GM12891 (cell line): ENCODE measurements around the gene HNRNPA2B1.
"Not testable (repeated sequence)": the region's sequence is repeated elsewhere in the genome, so short reads cannot be mapped to it uniquely, and the experiment has no call there.

ENCODE experiments used
- DNase-seq: peaks from one replicate; pipeline ENCODE4 v3.0.0; 2011; ENCODE audit warnings: low spot score; ENCODE audit not compliant: insufficient read length
- FAIRE-seq: peaks from 2 replicates; lab custom pipeline; 2011; peaks lifted over from hg19 to GRCh38; lab: Jason Lieb, UNC
- PAX5 ChIP-seq: IDR thresholded peaks from 2 replicates; pipeline ENCODE4 v1.6.1; 2011; ENCODE audit warnings: low read length, moderate library complexity, mild to moderate bottlenecking; ENCODE audit not compliant: insufficient read depth, severe bottlenecking
- POLR2A ChIP-seq: IDR thresholded peaks from 2 replicates; pipeline ENCODE4 v1.6.1; 2011; ENCODE audit warnings: low read depth, low read length, control low read depth
- POLR2AphosphoS5 ChIP-seq: IDR thresholded peaks from 2 replicates; pipeline ENCODE4 v1.6.1; 2011; ENCODE audit warnings: low read depth, low read length, control low read depth
- POU2F2 ChIP-seq: IDR thresholded peaks from 2 replicates; pipeline ENCODE4 v1.6.1; 2011; ENCODE audit warnings: low read depth, mild to moderate bottlenecking, control low read depth, low read length, moderate library complexity
- SPI1 ChIP-seq: IDR thresholded peaks from 2 replicates; pipeline ENCODE4 v1.6.1; 2011; ENCODE audit warnings: low read depth, low read length, control low read depth
- TAF1 ChIP-seq: IDR thresholded peaks from 2 replicates; pipeline ENCODE4 v1.6.1; 2011; ENCODE audit warnings: low read depth, low read length, control low read depth

Gene HNRNPA2B1

GRCh38 chr7:26198781-26199169 lies 1.8 kb downstream of the HNRNPA2B1 start:
- no peak for FAIRE-seq
- no peak for TF ChIP-seq POLR2A
- no peak for TF ChIP-seq POU2F2
- TF ChIP-seq SPI1, result no peak
- no peak for DNase-seq

- DNase-seq (no peak), FAIRE-seq (no peak)
- TF ChIP-seq POU2F2, result no peak
- TF ChIP-seq POLR2AphosphoS5, result no peak
- no peak for TF ChIP-seq SPI1
- no peak for TF ChIP-seq TAF1
- TF ChIP-seq POLR2A, result no peak
- no peak for TF ChIP-seq PAX5
These were observed 2.3 kb downstream of the HNRNPA2B1 start for GRCh38 chr7:26198133-26198780.

- TF ChIP-seq SPI1 (peak; percentile 69), PAX5 (no peak)
- DNase-seq (no peak), FAIRE-seq (no peak)
These were observed 3.1 kb downstream of the HNRNPA2B1 start for GRCh38 chr7:26197153-26198115.

- FAIRE-seq (no peak), DNase-seq (no peak)
- no peak; the same call in 1 of the 2 replicates for TF ChIP-seq POLR2AphosphoS5
- no peak for TF ChIP-seq TAF1
- no peak for TF ChIP-seq PAX5
These were observed 4.5 kb downstream of the HNRNPA2B1 start for GRCh38 chr7:26195867-26196657.

- DNase-seq (no peak), FAIRE-seq (peak; percentile 9)
- TF ChIP-seq TAF1 (no peak), POLR2A (no peak), POU2F2 (no peak), PAX5 (no peak), POLR2AphosphoS5 (no peak), SPI1 (no peak)
These were observed 5.4 kb downstream of the HNRNPA2B1 start for GRCh38 chr7:26195182-26195581.

GRCh38 chr7:26194764-26195163 lies 5.8 kb downstream of the HNRNPA2B1 start:
- not testable (repeated sequence) for DNase-seq, FAIRE-seq

- no peak for TF ChIP-seq POLR2AphosphoS5
- peak; percentile 58 for TF ChIP-seq SPI1
- no peak for DNase-seq
- no peak for FAIRE-seq
These were observed 6.9 kb downstream of the HNRNPA2B1 start for GRCh38 chr7:26193432-26194207.

- DNase-seq (no peak), FAIRE-seq (no peak)
- no peak for TF ChIP-seq POU2F2
- 0 out of 2 replicates have a peak, but pooled peaks have one; percentile 32 for TF ChIP-seq SPI1
- no peak for TF ChIP-seq TAF1
- peak; percentile 46 for TF ChIP-seq POLR2A
- peak; percentile 70 for TF ChIP-seq POLR2AphosphoS5
- TF ChIP-seq PAX5, result no peak
These were observed 8.0 kb downstream of the HNRNPA2B1 start for GRCh38 chr7:26192485-26193087.

GRCh38 chr7:26191974-26192479 lies 8.5 kb downstream of the HNRNPA2B1 start:
- DNase-seq, result no peak
- TF ChIP-seq PAX5, result no peak
- no peak for FAIRE-seq
